HFFc6 (cell line): ENCODE measurements around the gene S100A4. TPM values are rescaled to one million over a fixed set of nuclear protein-coding genes. Genes with fewer than 3 reads are reported as not detected.
"Not testable (repeated sequence)": the region's sequence is repeated elsewhere in the genome, so short reads cannot be mapped to it uniquely, and the experiment has no call there.

Experiments
- DNase-seq: peaks from one replicate; pipeline ENCODE4 v3.0.0-alpha.2; 2018
- H3K27ac Mint-ChIP-seq: 2 replicates; pipeline ENCODE4 v1.8.0; 2020; ENCODE audit warnings: mild to moderate bottlenecking, mixed read lengths
- H3K27me3 Mint-ChIP-seq: 2 replicates; pipeline ENCODE4 v1.8.0; 2021; ENCODE audit warnings: mild to moderate bottlenecking, moderate library complexity, mixed read lengths; ENCODE audit not compliant: insufficient read depth
- H3K36me3 Mint-ChIP-seq: 2 replicates; pipeline ENCODE4 v1.8.0; 2021; ENCODE audit warnings: low read depth, mixed read lengths
- H3K4me1 Mint-ChIP-seq: 2 replicates; pipeline ENCODE4 v1.8.0; 2020; ENCODE audit warnings: low read depth, mixed read lengths
- H3K4me3 Mint-ChIP-seq: 2 replicates; pipeline ENCODE4 v1.8.0; 2020; ENCODE audit warnings: mild to moderate bottlenecking, moderate library complexity, mixed read lengths
- H3K9me3 Mint-ChIP-seq: 2 replicates; pipeline ENCODE4 v1.8.0; 2020; ENCODE audit warnings: mild to moderate bottlenecking, mixed read lengths
- CTCF ChIP-seq: fragments of 200-600 bp; sonication (generic); IDR thresholded peaks from 2 replicates; pipeline ENCODE4 v1.5.0; 2021; ENCODE audit warnings: antibody characterized with exemption, mild to moderate bottlenecking
- long read RNA-seq: library from polyadenylated mRNA; unstranded; transcript quantifications from one replicate; pipeline ENCODE4 v2.0.0, GENCODE V29; 2019
- total RNA-seq, 6 experiments: library from RNA; stranded (reverse); fragmentation: NEBNext Ultra II Directional; extraction: Animal tissue kit (Norgen Biotek cat#: 25700); gene quantifications; 2 replicates in 1 of 6; 3 replicates in 5 of 6; pipeline ENCODE4 v1.2.3, GENCODE V29; 2021

The S100A4 gene
- 100 to 1,000 TPM; 394 to 846 (median 814) TPM for total RNA-seq
- long read RNA-seq, transcript S100A4-206 (2 exons, 755 nt), result minor isoform, 26 of 551 reads
- long read RNA-seq, transcript S100A4-205 (3 exons, 537 nt), result minor isoform, 10 of 551 reads
- long read RNA-seq, transcript S100A4-204 (3 exons, 600 nt), result major isoform, 413 of 551 reads
- long read RNA-seq, transcript S100A4-201 (4 exons, 566 nt), result minor isoform, 68 of 551 reads
- long read RNA-seq, partial matches to known transcripts, result 7 of 551 reads
- long read RNA-seq, other reads (novel, unspliced or antisense), result 25 of 551 reads

GRCh38 chr1:153545067-153546055 is at the start of gene S100A4:
S100A4 (minus strand) TSS chr1:153545806; CDS start chr1:153544794, 1,012 bp downstream.
- peak; percentile 21; the same call in 1 of the 2 replicates for TF ChIP-seq CTCF
- Mint-ChIP-seq H3K4me1 (peaks cover 100% of the 10 kb centered on the region), H3K9me3 (no peaks in the 10 kb centered on the region), H3K4me3 (peak within 1 kb of the TSS; percentile 93), H3K27me3 (peaks cover 5% of the 10 kb centered on the region), H3K36me3 (peaks cover 26% of the 10 kb centered on the region; the same call in 1 of the 2 replicates), H3K27ac (peak within 1 kb of the TSS; percentile 95)
- DNase-seq, result peak; percentile 89

DNA sequence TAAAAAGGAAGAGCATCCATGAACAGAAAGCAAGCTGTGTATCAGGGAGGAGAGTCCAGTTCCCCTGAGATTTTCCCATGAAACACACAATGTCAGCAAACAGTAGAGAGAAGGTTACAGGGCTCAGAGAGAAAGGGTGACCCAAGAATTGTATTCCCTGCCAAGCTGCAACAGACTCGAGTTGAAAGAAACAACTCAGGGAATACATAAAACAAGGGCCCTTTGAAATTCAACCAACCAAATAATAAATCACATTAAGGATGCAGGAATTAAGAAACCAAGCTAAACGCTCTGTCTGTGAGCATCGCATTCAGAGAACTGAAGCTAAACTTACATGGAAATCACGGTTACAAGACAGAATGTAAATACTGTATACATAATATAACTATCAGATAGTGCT is 47.1 kb upstream of the S100A4 start:
- Mint-ChIP-seq H3K4me1 (peaks cover 27% of the 10 kb centered on the region), H3K36me3 (peaks cover 19% of the 10 kb centered on the region), H3K9me3 (no peaks in the 10 kb centered on the region), H3K4me3 (no peak overlapping the region), H3K27me3 (no peaks in the 10 kb centered on the region; the same call in 1 of the 2 replicates), H3K27ac (no peak overlapping the region)
- no peak for DNase-seq
- no peak for TF ChIP-seq CTCF

DNA sequence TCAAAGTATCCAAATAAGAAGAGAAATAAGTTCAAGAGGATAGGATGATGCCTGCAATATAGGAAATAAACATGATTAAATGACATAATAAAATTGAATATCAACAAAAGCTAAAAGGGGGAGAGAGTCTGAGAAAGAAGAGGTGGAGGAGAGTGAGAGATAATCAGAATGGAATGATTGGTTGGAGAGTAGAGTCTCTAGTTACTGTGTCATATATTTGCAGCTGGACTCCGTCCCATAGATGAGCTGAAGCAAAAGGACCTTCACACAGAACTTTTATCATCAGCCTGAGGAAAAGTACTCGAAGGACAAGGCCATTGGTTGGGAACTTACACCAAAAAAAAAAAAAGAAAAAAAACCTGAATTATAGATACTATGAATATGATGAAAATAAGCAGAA is 42.9 kb upstream of the S100A4 start:
- no peak overlapping the region for H3K4me3 Mint-ChIP-seq
- peak overlapping the region; percentile 17; the same call in 1 of the 2 replicates for H3K27ac Mint-ChIP-seq

GRCh38 chr1:153588033-153588432 is 42.4 kb upstream of the S100A4 start:
- H3K9me3 Mint-ChIP-seq, H3K27me3 Mint-ChIP-seq, H3K4me3 Mint-ChIP-seq, H3K36me3 Mint-ChIP-seq, DNase-seq: not testable (repeated sequence)
- Mint-ChIP-seq H3K27ac (peak overlapping the region; percentile 17; the same call in 1 of the 2 replicates), H3K4me1 (peaks cover 34% of the 10 kb centered on the region)

More for the DNA sequence above, 42.9 kb upstream of the S100A4 start:
- no peak for TF ChIP-seq CTCF
- Mint-ChIP-seq H3K27me3 (no peaks in the 10 kb centered on the region; the same call in 1 of the 2 replicates), H3K9me3 (no peaks in the 10 kb centered on the region), H3K36me3 (peaks cover 9% of the 10 kb centered on the region), H3K4me1 (peaks cover 34% of the 10 kb centered on the region)
- no peak for DNase-seq

DNA sequence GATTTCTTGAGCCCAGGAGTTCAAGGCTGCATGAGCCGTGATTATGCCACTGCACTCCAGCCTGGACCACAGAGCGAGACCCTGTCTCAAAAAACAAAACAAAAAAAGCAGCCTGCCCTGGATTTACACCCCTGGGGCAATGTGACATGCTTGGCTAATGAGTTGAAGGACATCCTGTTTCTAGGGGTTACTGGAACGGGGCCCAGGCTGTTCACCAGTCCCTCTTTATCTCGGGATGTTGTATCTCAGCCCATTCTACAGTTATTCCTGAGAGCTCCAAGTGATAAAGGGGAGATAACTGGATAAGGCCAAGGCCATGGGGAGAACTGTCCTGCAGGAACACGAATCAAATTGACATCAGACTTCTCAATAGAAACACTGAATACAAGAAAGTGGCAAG is 41.7 kb upstream of the S100A4 start:
- Mint-ChIP-seq H3K4me1 (peaks cover 34% of the 10 kb centered on the region), H3K36me3 (peaks cover 9% of the 10 kb centered on the region), H3K27ac (peak overlapping the region; percentile 26; the same call in 1 of the 2 replicates), H3K4me3 (no peak overlapping the region), H3K27me3 (no peaks in the 10 kb centered on the region), H3K9me3 (no peaks in the 10 kb centered on the region)
- TF ChIP-seq CTCF, result no peak
- DNase-seq, result peak; percentile 30
